CD4-positive, alpha-beta T cell treated with Interferon alpha-2 for 1 hour (primary cell): ENCODE results near the gene ICE2.
"Not testable (repeated sequence)": the region's sequence is repeated elsewhere in the genome, so short reads cannot be mapped to it uniquely, and the experiment has no call there.

Source experiments
- DNase-seq, 2 donors: peaks; one replicate each; pipeline ENCODE4 v3.0.0-alpha.2; 2020 to 2022

The ICE2 gene

GRCh38 chr15:60405399-60405798, 73.5 kb downstream of the ICE2 start:
- no peak for DNase-seq

DNA sequence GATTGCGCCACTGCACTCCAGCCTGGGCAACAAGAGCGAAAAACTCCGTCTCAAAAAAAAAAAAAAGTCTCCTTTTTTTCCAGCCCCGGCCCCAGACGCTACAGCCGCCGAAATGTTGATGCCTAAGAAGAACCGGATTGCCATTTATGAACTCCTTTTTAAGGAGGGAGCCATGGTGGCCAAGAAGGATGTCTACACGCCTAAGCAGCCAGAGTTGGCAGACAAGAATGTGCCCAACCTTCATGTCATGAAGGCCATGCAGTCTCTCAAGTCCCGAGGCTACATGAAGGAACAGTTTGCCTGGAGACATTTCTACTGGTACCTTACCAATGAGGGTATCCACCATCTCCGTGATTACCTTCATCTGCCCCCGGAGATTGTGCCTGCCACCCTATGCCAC, 74.6 kb downstream of the ICE2 start:
- DNase-seq, result not testable (repeated sequence)

GRCh38 chr15:60400944-60401343, 78.0 kb downstream of the ICE2 start:
- DNase-seq, result no peak

DNA sequence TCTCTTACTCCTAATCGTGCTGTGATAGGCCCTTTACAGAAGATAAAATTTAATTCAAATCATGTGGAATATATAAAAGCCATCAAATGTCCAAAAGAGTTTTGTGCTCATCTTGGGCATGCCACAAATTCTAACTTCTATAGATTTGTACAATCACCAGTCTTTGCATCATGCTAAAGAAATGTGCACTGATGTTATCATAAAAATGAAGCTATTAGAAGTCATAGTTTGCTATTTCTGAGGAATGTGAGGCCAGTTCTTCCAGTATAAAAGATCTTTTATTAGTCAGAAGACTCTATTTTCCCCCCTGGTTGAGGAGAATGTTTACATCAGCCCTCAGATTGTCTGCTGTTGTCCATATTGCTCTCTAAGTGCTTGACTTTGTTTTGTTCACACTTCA, 79.0 kb downstream of the ICE2 start:
- no peak for DNase-seq

DNA sequence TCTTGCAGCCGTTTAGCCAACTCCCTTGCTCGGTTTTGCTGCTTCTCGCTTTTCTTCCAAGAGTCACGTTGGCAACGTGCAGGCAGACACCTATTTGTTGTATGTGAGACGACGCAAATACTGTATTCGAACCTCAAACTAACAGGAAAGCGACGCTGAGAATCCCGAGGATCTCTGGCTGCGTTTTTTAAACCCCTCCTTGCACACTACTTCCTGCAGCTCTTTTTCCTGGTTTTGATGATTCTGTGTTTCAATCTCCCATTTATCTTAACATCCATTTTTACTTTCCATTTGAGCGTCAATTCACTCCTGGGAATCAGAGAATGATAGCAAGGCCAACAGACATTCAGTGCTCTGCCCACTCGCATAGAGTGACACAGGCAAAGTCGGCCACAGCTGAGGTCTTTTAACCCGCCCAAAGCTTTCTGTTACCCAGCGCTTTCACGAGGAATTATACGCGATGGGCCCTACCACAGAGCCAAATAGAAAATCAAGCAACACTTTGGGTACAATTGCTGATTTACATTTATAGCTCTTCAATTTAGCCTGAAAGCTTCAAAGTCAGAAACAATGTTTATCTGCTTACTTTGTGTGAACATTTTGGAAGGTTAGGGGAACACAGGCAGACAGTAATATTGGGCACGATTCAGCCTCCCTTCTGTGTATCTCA, 79.6 kb downstream of the ICE2 start:
- no peak for DNase-seq

DNA sequence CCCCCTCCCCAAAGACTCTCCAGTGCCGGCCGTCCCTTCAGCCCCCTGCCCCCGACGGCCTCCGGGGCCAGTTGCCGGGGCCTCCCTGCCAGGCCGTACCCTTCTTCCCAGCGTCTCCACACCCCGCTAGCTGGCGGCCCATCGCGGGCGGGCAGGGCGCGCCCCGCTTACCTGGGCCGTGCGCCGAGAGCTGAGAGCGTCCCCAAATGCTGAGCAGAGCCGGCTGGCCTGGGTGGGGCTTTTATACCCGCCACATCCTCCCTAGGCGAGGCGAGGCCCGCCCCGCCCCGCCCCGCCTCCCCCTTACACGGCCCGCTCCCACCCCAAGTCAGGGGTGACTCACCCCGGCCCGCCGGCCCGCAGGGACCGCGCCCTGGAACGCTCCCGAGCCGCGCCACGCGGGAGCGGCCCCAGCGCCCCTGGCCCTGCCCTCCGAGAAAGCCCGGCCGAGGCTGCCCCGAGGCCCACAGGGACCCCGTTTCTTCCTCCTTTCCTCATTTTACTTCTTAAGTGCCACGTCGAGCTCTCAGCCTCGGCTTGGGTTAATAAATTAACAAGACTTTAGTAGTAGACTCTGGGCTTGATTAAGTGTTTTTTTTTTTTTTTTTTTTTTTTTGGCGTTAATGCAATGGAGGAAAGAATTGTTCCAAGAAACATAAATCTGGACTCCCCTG, 81.0 kb downstream of the ICE2 start, which contains the start of gene ANXA2:
TSS of gene ANXA2 (minus strand) at position 215 of the 674 bp plus-strand sequence. CDS start 11,911 bp downstream, outside the sequence.
- DNase-seq, result peak; percentile 85 to 90

DNA sequence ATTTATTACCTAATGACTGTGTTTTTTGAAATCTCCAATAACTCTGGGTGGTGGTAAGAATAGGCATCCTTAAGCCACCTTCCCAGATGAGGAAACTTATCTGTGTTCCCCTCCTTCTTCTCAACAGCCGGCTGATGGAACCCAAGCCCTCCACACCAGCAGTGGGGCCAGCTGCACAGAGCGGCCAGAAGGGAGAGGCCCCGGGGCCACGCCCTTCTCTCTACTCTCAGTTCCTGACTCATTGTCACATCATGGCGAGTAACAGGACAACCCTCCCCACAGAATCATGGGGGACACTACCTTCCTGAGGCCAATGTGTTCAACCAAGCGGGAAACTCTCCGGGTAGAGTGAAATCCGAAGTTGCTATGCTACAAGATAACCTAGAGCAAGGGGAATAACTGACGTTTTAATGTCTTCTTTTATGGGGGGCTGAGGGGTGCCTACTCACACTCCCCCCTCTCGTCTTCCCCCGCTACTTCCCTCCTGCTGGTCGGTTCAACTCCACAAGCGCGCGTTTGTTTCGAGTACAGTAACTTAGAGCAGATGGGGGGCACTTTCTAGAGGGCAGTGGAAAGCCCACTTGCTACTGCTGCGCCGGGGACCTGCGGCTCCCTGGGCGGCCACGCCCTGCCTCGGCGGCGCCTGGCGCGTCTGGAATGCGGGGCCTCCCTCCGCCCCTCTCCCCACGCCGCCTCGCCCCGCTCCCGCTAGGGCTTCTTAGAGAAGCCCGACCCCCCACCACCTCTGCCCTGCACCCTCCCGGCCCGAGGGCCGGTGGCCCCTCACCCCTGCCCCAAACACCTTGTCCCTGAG, 81.8 kb downstream of the ICE2 start:
- peak; percentile 56 to 57 for DNase-seq

- no peak for DNase-seq
Observed at GRCh38 chr15:60396560-60396957, 82.4 kb downstream of the ICE2 start.

DNA sequence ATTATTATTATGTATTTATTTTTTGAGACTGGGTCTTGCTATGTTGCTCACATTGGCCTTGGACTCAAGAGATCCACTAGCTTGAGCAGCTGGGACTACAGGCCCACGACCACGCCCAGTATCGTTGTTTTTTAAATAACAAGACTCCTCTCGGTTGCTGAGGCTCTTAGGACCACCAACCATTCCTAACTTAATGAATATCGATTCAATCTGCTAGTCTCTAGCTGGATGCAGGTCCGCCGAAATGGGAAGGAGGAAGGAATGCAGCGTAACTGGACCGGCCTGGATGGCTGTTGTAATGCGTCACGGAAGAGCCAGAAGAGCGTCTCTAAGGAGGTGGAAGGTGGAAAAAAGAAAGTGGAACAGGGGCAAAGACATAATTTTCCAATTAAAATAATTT, 82.8 kb downstream of the ICE2 start:
- no peak for DNase-seq

GRCh38 chr15:60395276-60396011, 83.5 kb downstream of the ICE2 start:
- no peak for DNase-seq

DNA sequence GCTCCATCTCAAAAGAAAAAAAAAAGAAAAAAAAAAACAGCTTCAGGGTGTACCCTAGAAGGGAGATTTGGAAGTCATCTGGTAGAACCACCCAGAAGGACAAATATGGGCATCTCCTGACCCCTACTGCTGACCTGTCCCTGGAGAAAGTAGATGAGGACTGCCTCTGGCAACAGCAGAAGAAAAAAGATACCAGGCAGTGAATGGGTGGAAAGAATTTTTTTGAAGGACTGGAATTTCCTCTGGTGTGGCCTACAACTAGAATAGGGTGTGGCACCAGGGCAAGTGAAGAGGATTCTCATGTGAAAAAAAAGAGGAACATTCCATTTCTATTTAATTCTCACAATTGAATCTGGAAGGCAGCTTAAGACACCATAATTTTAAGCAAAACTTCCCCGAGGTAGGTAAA, 84.2 kb downstream of the ICE2 start:
- no peak for DNase-seq

DNA sequence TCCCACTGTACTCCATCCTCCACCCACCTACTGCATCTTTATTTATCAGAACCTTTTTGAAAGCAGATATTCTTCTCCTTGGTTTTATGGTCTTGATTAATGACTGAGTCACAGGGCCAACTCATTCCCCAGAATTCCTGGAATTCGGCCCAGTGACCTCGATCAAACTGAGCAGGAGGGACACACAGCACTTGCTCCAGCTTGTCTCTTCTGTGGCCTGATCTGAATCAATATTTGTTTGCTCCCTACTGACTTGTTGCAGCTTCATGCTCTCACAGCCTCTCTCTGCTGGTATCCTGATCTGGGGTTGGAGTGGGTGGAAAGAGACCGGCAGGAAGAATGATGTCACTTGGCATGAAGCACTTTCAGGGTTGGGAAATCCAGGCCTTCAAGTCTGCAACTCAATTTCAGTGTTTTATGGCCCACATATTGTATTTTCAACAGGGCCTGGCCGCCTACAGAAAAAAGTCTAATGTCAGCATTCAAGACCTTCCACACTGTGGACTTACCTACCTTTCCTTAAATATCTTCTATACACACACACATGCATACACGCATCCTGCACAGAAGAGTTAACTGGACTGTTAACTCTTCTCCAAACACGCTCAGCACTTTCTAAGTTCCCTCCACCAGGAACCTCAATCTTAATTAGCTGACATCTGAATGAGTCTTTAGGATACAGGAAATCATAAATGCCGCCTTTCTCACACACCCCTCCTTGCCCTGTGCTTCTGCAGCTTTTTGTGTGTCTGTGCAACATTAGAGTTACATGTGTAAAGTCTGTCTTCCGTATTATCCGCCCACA, 85.8 kb downstream of the ICE2 start:
- no peak for DNase-seq

DNA sequence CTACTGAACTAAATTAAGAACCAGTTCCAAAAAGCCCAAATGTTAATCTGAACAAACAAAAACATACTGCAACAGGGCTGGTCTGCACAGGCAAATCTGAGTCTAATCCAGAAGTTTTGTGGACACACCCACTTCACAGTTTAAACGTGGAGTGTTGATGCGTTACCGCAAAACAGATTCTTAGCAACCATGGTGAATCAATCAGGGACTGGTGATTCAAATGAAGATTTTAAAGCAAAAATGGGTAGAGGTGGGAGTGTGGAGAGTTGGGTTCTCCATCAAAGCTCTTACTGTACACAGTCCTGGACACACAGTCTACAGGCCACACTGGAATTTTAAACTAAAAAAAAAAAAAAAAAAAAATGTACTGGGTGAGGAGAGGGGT, 86.3 kb downstream of the ICE2 start:
- DNase-seq, result peak; percentile 15 to 58

DNA sequence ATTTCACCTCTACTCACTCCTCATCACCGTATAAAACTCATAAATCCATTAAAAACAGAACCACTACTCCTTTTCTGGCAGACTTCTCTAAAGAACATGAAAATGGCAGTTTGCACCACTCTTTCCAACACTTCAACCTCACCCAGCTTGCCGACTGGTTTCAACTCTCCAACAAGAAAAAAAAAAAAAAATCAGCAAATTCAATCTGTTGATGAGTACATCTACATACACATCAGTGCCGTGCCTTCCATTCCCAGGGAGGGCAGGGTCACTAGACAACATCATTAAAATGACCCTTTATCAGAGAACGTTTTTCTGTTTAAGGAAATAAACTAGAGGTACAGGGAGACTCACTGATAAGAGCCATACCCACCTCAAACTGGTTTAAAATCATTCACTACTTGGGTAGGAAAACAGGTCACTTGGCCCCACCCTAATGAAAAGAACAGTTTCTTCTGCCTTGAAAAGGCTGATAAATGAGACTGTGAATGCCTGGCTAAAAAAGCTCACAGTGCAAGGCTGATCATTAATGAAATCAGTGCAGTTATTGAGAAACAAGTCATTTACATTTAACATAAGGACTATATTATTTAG, 87.1 kb downstream of the ICE2 start:
- no peak for DNase-seq

- peak in 1 of 2 donors; percentile 30 for DNase-seq
Observed at GRCh38 chr15:60390871-60391501, 88.0 kb downstream of the ICE2 start.

DNA sequence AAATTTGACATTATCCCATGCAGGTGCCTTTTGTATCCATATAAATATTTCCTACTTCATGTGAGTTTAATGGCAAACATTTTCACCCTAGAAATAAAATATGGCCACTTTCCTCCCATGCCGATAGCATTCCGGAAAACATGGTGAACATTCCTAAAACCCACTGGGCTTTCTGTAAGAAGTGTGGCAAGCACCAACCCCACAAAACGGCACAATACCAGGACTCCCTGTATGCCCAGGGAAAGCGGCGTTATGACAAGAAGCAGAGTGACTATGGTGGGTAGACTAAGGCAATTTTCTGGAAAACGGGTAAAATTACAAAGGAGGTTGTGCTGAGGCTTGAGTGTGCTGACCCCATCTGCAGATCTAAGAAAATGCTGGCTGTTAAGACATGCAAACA, 88.7 kb downstream of the ICE2 start:
- DNase-seq, result no peak

DNA sequence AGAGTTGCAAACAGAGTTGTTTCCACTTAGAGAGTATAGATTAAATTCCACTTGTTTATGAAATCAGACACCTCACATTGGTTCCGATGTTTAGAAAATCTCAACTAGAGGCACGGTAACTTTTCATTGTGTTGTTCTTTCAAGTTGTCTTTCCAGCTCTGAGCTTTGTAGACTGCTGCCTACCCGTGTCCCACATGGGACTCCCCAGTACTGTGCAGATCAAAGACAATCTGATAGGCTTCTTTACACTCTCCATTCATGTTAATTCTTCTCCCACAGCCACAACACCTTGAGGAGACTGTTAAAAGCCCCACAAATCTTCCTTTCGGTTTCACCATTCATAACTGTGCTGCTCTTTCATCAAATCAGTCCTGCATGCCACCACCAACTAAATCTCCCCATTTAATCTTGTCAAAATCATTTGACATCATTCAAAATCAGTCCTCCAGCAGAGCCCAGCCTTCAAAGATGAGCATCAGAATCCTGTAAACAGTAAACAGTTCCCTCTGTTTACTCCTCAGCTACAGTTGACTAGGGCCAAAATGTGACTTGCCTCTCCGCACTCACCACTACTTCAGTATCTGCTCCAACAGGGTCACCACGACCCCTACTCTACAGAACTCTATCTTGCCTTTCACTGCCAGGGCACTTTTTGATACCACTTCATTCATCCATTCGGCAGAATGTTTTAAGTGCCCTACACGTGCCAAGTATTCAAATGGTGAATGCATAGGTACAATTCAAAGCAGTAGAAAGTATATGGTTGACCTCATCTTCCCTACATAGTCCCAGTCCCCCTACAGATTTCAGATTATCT, 89.5 kb downstream of the ICE2 start:
- DNase-seq, result peak in 1 of 2 donors; percentile 71

- no peak for DNase-seq
Observed at GRCh38 chr15:60387321-60387720, 91.6 kb downstream of the ICE2 start.

GRCh38 chr15:60386615-60387014, 92.3 kb downstream of the ICE2 start:
- no peak for DNase-seq
